HepG2 (cell line): Measurements from ENCODE around the gene HAP1. TPM values are rescaled to one million over a fixed set of nuclear protein-coding genes. Genes with fewer than 3 reads are reported as not detected.

ENCODE experiments used
- CENPT ChIP-seq: sonication (generic); formaldehyde crosslinking; IDR thresholded peaks from 2 replicates; pipeline ENCODE4 v1.8.0; 2022; ENCODE audit warnings: low read depth, mild to moderate bottlenecking, moderate library complexity, missing genetic modification reagents
- CENPX ChIP-seq: sonication (generic); formaldehyde crosslinking; IDR thresholded peaks from 2 replicates; pipeline ENCODE4 v1.9.0; 2021; ENCODE audit warnings: mild to moderate bottlenecking, missing genetic modification reagents, moderate library complexity
- E2F5 ChIP-seq: sonication (generic); formaldehyde crosslinking; conservative IDR thresholded peaks from 2 replicates; pipeline ENCODE4 v1.4.0; 2020; ENCODE audit warnings: missing genetic modification reagents
- EED ChIP-seq: sonication (generic); formaldehyde crosslinking; IDR thresholded peaks from 2 replicates; pipeline ENCODE4 v1.5.0; 2020; ENCODE audit warnings: mild to moderate bottlenecking, missing genetic modification reagents
- GATAD2A ChIP-seq: IDR thresholded peaks from 2 replicates; pipeline ENCODE4 v1.6.1; 2016
- HNF4A ChIP-seq: sonication (generic); formaldehyde crosslinking; IDR thresholded peaks from 2 replicates; pipeline ENCODE4 v1.4.0; 2020; ENCODE audit warnings: missing genetic modification reagents
- KDM5A ChIP-seq: fragments of 200-600 bp; sonication (generic); IDR thresholded peaks from 2 replicates; pipeline ENCODE4 v1.7.0; 2018; ENCODE audit warnings: antibody characterized with exemption, mild to moderate bottlenecking, low read length, borderline replicate concordance
- MED1 ChIP-seq: sonication (generic); formaldehyde crosslinking; IDR thresholded peaks from 2 replicates; pipeline ENCODE4 v1.4.0; 2020; ENCODE audit warnings: missing genetic modification reagents
- RNF219 ChIP-seq: sonication (generic); formaldehyde crosslinking; IDR thresholded peaks from 2 replicates; pipeline ENCODE4 v1.5.0; 2020; ENCODE audit warnings: mild to moderate bottlenecking, missing genetic modification reagents
- SMAD3 ChIP-seq: sonication (generic); formaldehyde crosslinking; IDR thresholded peaks from 2 replicates; pipeline ENCODE4 v1.4.0; 2020; ENCODE audit warnings: missing genetic modification reagents
- SP1 ChIP-seq, 2 experiments: fragments of 450-650 bp in 1 of 2; sonication (generic) in 1 of 2; formaldehyde crosslinking in 1 of 2; IDR thresholded peaks; 2 replicates each; pipeline versions ENCODE4 v1.4.0 to v1.6.1; 2016 to 2020; ENCODE audit warnings: missing genetic modification reagents in 1 of 2
- ZBTB14 ChIP-seq: sonication (generic); formaldehyde crosslinking; IDR thresholded peaks from 2 replicates; pipeline ENCODE4 v1.4.0; 2020; ENCODE audit warnings: missing genetic modification reagents
- ZFP36L1 ChIP-seq: sonication (generic); formaldehyde crosslinking; IDR thresholded peaks from 2 replicates; pipeline ENCODE4 v1.8.0; 2022; ENCODE audit warnings: mild to moderate bottlenecking, missing genetic modification reagents, moderate library complexity
- ZNF260 ChIP-seq: sonication (generic); formaldehyde crosslinking; IDR thresholded peaks from 2 replicates; pipeline ENCODE4 v1.4.0; 2020; ENCODE audit warnings: missing genetic modification reagents, low read depth, mild to moderate bottlenecking, borderline replicate concordance
- ZNF275 ChIP-seq: sonication (generic); formaldehyde crosslinking; IDR thresholded peaks from 2 replicates; pipeline ENCODE4 v1.8.0; 2022; ENCODE audit warnings: missing genetic modification reagents, mild to moderate bottlenecking, inconsistent platforms, borderline replicate concordance
- ZNF276 ChIP-seq: sonication (generic); formaldehyde crosslinking; IDR thresholded peaks from 2 replicates; pipeline ENCODE4 v1.4.0; 2020; ENCODE audit warnings: mild to moderate bottlenecking, low read depth, missing genetic modification reagents
- ZNF329 ChIP-seq: sonication (generic); formaldehyde crosslinking; IDR thresholded peaks from 2 replicates; pipeline ENCODE4 v1.9.0; 2021; ENCODE audit warnings: low read depth, mild to moderate bottlenecking, missing genetic modification reagents
- ZNF547 ChIP-seq: sonication (generic); formaldehyde crosslinking; IDR thresholded peaks from 2 replicates; pipeline ENCODE4 v1.5.1; 2020; ENCODE audit warnings: mild to moderate bottlenecking, missing genetic modification reagents
- ZNF549 ChIP-seq: sonication (generic); formaldehyde crosslinking; IDR thresholded peaks from 2 replicates; pipeline ENCODE4 v1.5.0; 2020; ENCODE audit warnings: missing genetic modification reagents
- ZNF713 ChIP-seq: sonication (generic); formaldehyde crosslinking; IDR thresholded peaks from 2 replicates; pipeline ENCODE4 v1.4.0; 2020; ENCODE audit warnings: mild to moderate bottlenecking, missing genetic modification reagents
- polyA plus RNA-seq, 8 experiments: library from polyadenylated mRNA; depleted of rRNA in 3 of 8; stranded (reverse) in 7 of 8; unstranded in 1 of 8; fragments of >200 nt; fragmentation: Illumina TruSeq in 4 of 8; extraction: Trizol in 4 of 8; gene quantifications; 2 replicates each; pipeline versions ENCODE4 v1.2.1 to v1.2.3, GENCODE V29; 2011 to 2016; ENCODE audit warnings: low read depth in 4 of 8, missing spikeins in 1 of 8, mixed read lengths in 1 of 8; ENCODE audit not compliant: insufficient read depth in 1 of 8
- total RNA-seq, 5 experiments: library from RNA; depleted of rRNA; stranded (reverse); fragments of >200 nt; fragmentation: Illumina TruSeq; extraction: Trizol; gene quantifications; 2 replicates each; pipeline ENCODE4 v1.2.3, GENCODE V29; 2016; ENCODE audit warnings: low read depth in 1 of 5

Gene HAP1
- total and polyA plus RNA-seq, 2 of the 13 experiments (the other 11 are each of a cell fraction or from before 2014, with no cell fraction given): 0.07 TPM

- peak; percentile 96 for TF ChIP-seq ZNF275
- peak; percentile 93 for TF ChIP-seq ZFP36L1 (CRISPR knock-in tag)
- no peak; the same call in none of the 2 replicates for TF ChIP-seq ZNF547 (CRISPR knock-in tag)
- peak; percentile 14; the same call in 1 of the 2 replicates for TF ChIP-seq GATAD2A (CRISPR knock-in tag)
- TF ChIP-seq MED1 (CRISPR knock-in tag): peak; percentile 82; the same call in 1 of the 2 replicates
- peak; percentile 96; the same call in 1 of the 2 replicates for TF ChIP-seq RNF219 (CRISPR knock-in tag)
- peak; percentile 93 for TF ChIP-seq CENPT (CRISPR knock-in tag)
- no peak for TF ChIP-seq SP1 (IDR thresholded peaks at IDR 0.05)
- TF ChIP-seq SP1 (CRISPR knock-in tag; IDR thresholded peaks at IDR 0.05): peak; percentile 96
- peak; percentile 71; the same call in 1 of the 2 replicates for TF ChIP-seq SMAD3
- TF ChIP-seq EED (CRISPR knock-in tag): peak; percentile 99
- no peak for TF ChIP-seq ZNF549 (CRISPR knock-in tag)
- TF ChIP-seq ZBTB14 (CRISPR knock-in tag): no peak; the same call in 1 of the 2 replicates
- peak; percentile 10; the same call in 1 of the 2 replicates for TF ChIP-seq E2F5 (CRISPR knock-in tag)
- no peak for TF ChIP-seq CENPX
- peak; percentile 61 for TF ChIP-seq ZNF260 (CRISPR knock-in tag)
- peak; percentile 67 for TF ChIP-seq ZNF713 (CRISPR knock-in tag)
- TF ChIP-seq ZNF276: peak; percentile 91
- peak; percentile 89 for TF ChIP-seq ZNF329 (CRISPR knock-in tag)
- peak; percentile 57 for TF ChIP-seq HNF4A (CRISPR knock-in tag)
- no peak for TF ChIP-seq KDM5A
These were observed 45.6 kb downstream of the HAP1 start, which contains the start of gene EIF1 (continued) for GRCh38 chr17:41688641-41689496.
